ENCODE results near the gene ACOX3. TPM values are rescaled to one million over a fixed set of nuclear protein-coding genes. Genes with fewer than 3 reads are reported as not detected.
A peak's percentile ranks its signal among the peaks of the same experiment; 100 is the strongest.

ACOX3 gene
- total and polyA plus RNA-seq, 9 of the 15 experiments (the other 6 are each of a cell fraction or from before 2014, with no cell fraction given) = 0.68 to 7.3 (median 3.7) TPM

DNA sequence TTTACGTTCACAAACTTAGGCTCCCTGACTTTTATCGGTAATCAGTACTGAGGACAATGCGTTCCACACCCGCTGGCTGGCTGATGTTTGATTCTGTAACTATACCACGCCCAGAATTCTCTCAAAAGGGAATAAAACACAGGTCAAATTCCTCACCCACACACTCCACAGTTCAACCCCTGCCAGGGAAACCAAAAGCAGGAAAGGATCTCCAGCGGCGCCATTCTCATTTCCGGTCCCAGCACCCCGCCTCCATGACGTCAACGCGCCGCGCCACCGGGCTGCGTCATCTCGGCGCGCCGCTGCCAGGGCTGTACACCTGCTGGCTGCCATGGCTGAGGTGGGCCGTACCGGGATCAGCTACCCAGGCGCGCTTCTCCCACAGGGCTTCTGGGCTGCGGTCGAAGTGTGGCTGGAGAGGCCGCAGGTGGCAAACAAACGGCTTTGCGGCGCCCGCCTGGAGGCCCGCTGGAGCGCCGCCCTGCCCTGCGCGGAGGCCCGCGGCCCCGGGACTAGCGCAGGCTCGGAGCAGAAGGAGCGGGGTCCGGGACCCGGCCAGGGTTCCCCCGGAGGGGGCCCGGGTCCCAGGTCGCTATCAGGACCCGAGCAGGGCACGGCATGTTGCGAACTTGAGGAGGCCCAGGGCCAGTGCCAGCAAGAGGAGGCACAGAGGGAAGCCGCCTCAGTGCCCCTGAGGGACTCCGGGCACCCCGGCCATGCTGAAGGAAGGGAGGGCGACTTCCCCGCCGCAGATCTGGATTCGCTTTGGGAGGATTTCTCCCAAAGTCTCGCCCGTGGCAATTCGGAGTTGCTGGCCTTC lies at the start of gene ACOX3, which contains the start of gene TRMT44 (continued):
- TF ChIP-seq RREB1 (CRISPR knock-in tag; IDR thresholded peaks at IDR 0.05) (no peak), SAFB2 (IDR thresholded peaks at IDR 0.05; ENCODE audit: borderline replicate concordance, low read depth, low read length, severe bottlenecking) (no peak), C11orf30 (IDR thresholded peaks at IDR 0.05; ENCODE audit: low read depth) (peak; percentile 97), ZNF75A (CRISPR knock-in tag; IDR thresholded peaks at IDR 0.05) (no peak), ELK3 (CRISPR knock-in tag; IDR thresholded peaks at IDR 0.05) (no peak), PHF8 (IDR thresholded peaks at IDR 0.05; ENCODE audit: borderline replicate concordance, low read length) (peak; percentile 79), CCAR2 (IDR thresholded peaks at IDR 0.05; ENCODE audit: low read depth, low read length) (no peak), ID3 (CRISPR knock-in tag; IDR thresholded peaks at IDR 0.05) (no peak), ID3 (tag; IDR thresholded peaks at IDR 0.05) (no peak), RFX1 (IDR thresholded peaks at IDR 0.05) (no peak), ARNT (IDR thresholded peaks at IDR 0.05) (no peak), POU5F1 (IDR thresholded peaks at IDR 0.05; ENCODE audit: borderline replicate concordance, low read depth, low read length, partially characterized antibody) (peak; percentile 25)
- TF ChIP-seq, protein P1, sequence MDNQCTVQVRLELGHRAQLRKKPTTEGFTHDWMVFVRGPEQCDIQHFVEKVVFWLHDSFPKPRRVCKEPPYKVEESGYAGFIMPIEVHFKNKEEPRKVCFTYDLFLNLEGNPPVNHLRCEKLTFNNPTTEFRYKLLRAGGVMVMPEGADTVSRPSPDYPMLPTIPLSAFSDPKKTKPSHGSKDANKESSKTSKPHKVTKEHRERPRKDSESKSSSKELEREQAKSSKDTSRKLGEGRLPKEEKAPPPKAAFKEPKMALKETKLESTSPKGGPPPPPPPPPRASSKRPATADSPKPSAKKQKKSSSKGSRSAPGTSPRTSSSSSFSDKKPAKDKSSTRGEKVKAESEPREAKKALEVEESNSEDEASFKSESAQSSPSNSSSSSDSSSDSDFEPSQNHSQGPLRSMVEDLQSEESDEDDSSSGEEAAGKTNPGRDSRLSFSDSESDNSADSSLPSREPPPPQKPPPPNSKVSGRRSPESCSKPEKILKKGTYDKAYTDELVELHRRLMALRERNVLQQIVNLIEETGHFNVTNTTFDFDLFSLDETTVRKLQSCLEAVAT (IDR thresholded peaks at IDR 0.05) = peak in 1 of 2 experiments; percentile 74; a peak in 1 of 4 replicates
- TF ChIP-seq, protein P2, sequence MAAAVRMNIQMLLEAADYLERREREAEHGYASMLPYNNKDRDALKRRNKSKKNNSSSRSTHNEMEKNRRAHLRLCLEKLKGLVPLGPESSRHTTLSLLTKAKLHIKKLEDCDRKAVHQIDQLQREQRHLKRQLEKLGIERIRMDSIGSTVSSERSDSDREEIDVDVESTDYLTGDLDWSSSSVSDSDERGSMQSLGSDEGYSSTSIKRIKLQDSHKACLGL (CRISPR knock-in tag; IDR thresholded peaks at IDR 0.05; ENCODE audit: borderline replicate concordance, poor library complexity, severe bottlenecking) = peak; percentile 62
- TF ChIP-seq, protein P3, sequence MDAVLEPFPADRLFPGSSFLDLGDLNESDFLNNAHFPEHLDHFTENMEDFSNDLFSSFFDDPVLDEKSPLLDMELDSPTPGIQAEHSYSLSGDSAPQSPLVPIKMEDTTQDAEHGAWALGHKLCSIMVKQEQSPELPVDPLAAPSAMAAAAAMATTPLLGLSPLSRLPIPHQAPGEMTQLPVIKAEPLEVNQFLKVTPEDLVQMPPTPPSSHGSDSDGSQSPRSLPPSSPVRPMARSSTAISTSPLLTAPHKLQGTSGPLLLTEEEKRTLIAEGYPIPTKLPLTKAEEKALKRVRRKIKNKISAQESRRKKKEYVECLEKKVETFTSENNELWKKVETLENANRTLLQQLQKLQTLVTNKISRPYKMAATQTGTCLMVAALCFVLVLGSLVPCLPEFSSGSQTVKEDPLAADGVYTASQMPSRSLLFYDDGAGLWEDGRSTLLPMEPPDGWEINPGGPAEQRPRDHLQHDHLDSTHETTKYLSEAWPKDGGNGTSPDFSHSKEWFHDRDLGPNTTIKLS (IDR thresholded peaks at IDR 0.05; ENCODE audit: borderline replicate concordance, low read depth) = no peak

Measured in K562 (cell line).